Thoracic aorta (tissue), 2 donors: ENCODE data around the gene CRYL1. TPM values are rescaled to one million over a fixed set of nuclear protein-coding genes. Genes with fewer than 3 reads are reported as not detected.

Experiments
- ATAC-seq: fragments of 150-250 bp; one replicate; pipeline ENCODE4 v1.8.0; 2017; ENCODE audit warnings: low read depth; ENCODE audit not compliant: insufficient number of reproducible peaks, low FRiP score
- DNase-seq: peaks from one replicate; pipeline ENCODE4 v3.0.0-alpha.2; 2020; ENCODE audit warnings: low spot score
- H3K27ac ChIP-seq, 2 donors: fragments of 200-600 bp; sonication (generic); 1 replicate in 1 of 2; 2 replicates in 1 of 2; pipeline ENCODE4 v1.5.1; 2016; ENCODE audit warnings: mild to moderate bottlenecking in 2 of 2, moderate library complexity in 2 of 2
- H3K27me3 ChIP-seq: fragments of 200-600 bp; sonication (generic); replicated peaks from 2 replicates; pipeline ENCODE4 v1.6.0; 2016; ENCODE audit warnings: mild to moderate bottlenecking; ENCODE audit not compliant: insufficient read depth
- H3K36me3 ChIP-seq: fragments of 200-600 bp; sonication (generic); one replicate; pipeline ENCODE4 v1.5.1; 2016
- H3K4me1 ChIP-seq, 2 donors: fragments of 200-600 bp; sonication (generic); 1 replicate in 1 of 2; 2 replicates in 1 of 2; pipeline versions ENCODE4 v1.5.1 to v1.6.0; 2016; ENCODE audit warnings: low read depth in 2 of 2, mild to moderate bottlenecking in 1 of 2; ENCODE audit not compliant: control insufficient read depth in 1 of 2
- H3K4me3 ChIP-seq: fragments of 200-600 bp; sonication (generic); 2 replicates; pipeline ENCODE4 v1.5.1; 2016; ENCODE audit warnings: mild to moderate bottlenecking
- H3K9me3 ChIP-seq: fragments of 200-600 bp; sonication (generic); 2 replicates; pipeline ENCODE4 v1.5.1; 2016
- total RNA-seq, 2 donors: library from RNA; depleted of rRNA; stranded (reverse); fragments of >200 nt; gene quantifications; one replicate each; pipeline versions ENCODE4 v1.1.0 to v1.2.3, GENCODE V29; 2016
- TF ChIP-seq, protein P1 (sequence below): fragments of 200-600 bp; sonication (generic); IDR thresholded peaks from one replicate; pipeline ENCODE4 v1.5.1; 2019; ENCODE audit warnings: antibody characterized with exemption

CRYL1 gene
- total RNA-seq, 2 donors from 2014 or later = 38.9 to 57.4 TPM

DNA sequence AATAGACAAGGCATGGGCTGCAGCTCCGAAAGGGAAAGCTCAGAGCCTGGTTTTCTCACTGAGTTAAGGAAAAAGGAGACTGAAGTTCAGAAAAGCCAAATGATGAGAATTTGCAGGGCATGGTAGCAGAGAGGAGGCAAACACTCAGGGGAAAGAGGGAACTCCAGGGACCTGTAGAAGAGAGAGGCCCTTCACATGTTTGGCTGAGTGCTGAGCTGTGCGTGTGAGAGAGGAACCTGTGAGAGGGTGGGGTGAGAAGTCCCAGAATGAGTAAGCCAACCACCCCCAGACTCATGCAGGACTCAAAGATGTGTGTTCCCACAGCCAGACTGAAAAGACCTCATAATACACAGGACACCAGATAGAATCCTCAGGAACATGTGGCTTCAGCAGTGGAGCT is 2.8 kb upstream of the CRYL1 start:
- Histone ChIP-seq H3K27ac (no peak overlapping the region), H3K36me3 (no peaks in the 10 kb centered on the region), H3K4me1 (peaks cover 11% of the 10 kb centered on the region in 2 donors), H3K27me3 (no peaks in the 10 kb centered on the region), H3K4me3 (no peak overlapping the region), H3K9me3 (no peaks in the 10 kb centered on the region)
- no peak for ATAC-seq
- TF ChIP-seq, protein P1, sequence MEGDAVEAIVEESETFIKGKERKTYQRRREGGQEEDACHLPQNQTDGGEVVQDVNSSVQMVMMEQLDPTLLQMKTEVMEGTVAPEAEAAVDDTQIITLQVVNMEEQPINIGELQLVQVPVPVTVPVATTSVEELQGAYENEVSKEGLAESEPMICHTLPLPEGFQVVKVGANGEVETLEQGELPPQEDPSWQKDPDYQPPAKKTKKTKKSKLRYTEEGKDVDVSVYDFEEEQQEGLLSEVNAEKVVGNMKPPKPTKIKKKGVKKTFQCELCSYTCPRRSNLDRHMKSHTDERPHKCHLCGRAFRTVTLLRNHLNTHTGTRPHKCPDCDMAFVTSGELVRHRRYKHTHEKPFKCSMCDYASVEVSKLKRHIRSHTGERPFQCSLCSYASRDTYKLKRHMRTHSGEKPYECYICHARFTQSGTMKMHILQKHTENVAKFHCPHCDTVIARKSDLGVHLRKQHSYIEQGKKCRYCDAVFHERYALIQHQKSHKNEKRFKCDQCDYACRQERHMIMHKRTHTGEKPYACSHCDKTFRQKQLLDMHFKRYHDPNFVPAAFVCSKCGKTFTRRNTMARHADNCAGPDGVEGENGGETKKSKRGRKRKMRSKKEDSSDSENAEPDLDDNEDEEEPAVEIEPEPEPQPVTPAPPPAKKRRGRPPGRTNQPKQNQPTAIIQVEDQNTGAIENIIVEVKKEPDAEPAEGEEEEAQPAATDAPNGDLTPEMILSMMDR = no peak
- no peak for DNase-seq

DNA sequence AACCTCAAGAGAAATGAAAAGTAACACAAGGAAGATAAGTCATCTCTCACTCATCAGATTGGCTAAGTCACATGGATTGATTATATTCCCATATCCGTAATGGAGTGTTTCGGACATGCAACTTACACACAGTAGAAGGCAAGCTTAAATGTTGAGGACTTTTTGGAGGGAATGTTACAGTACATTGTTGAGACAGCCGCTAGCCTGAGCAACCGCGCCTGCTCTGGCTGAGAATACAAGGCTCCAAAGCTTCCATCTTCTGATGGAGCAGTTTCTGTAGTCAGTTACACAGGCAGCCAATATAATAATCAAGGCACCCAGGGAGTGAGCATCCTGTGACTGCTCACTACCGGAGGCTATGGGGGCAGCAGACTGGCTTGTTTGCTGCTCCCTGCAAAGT is 1.0 kb upstream of the CRYL1 start:
- H3K9me3 ChIP-seq = no peaks in the 10 kb centered on the region
- DNase-seq (no peak), ATAC-seq (no peak)
- H3K4me3 ChIP-seq = peak overlapping the region; percentile 99
- peak overlapping the region in 1 of 2 donors; percentile 73 for H3K27ac ChIP-seq
- TF ChIP-seq, protein P1 = no peak
- H3K36me3 ChIP-seq = no peaks in the 10 kb centered on the region
- no peaks in the 10 kb centered on the region for H3K27me3 ChIP-seq
- H3K4me1 ChIP-seq = peaks cover 11% of the 10 kb centered on the region in 2 donors

DNA sequence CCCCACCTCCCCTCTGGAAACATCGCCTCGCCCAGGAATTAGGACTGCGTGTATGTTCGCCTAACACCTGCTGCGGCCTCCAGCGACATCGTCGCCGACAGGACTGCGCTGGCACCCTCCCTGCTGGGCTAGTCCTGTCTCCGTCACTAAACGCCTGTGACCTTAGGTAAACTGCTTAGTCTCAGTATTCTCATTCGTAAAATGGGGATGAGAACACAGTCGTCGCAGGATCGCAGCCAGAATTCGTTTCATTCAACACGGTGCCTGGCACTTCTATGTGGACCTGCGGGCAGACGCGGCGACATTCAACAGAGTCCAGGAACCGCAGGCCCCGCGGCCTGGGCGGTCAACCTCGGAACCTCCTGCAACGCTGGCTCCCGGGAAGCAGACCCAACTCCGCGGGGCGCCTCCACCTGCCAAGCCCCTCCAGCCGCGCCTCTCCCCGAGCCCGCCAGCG is 485 bp downstream of the CRYL1 start:
- H3K36me3 ChIP-seq = no peaks in the 10 kb centered on the region
- peak overlapping the region; percentile 59 to 73 for H3K27ac ChIP-seq
- TF ChIP-seq, protein P1 = no peak
- H3K4me3 ChIP-seq = peak overlapping the region; percentile 99
- DNase-seq = no peak
- peak; percentile 23 for ATAC-seq
- H3K9me3 ChIP-seq = no peaks in the 10 kb centered on the region
- peaks cover 11% of the 10 kb centered on the region in 2 donors for H3K4me1 ChIP-seq
- no peaks in the 10 kb centered on the region for H3K27me3 ChIP-seq

DNA sequence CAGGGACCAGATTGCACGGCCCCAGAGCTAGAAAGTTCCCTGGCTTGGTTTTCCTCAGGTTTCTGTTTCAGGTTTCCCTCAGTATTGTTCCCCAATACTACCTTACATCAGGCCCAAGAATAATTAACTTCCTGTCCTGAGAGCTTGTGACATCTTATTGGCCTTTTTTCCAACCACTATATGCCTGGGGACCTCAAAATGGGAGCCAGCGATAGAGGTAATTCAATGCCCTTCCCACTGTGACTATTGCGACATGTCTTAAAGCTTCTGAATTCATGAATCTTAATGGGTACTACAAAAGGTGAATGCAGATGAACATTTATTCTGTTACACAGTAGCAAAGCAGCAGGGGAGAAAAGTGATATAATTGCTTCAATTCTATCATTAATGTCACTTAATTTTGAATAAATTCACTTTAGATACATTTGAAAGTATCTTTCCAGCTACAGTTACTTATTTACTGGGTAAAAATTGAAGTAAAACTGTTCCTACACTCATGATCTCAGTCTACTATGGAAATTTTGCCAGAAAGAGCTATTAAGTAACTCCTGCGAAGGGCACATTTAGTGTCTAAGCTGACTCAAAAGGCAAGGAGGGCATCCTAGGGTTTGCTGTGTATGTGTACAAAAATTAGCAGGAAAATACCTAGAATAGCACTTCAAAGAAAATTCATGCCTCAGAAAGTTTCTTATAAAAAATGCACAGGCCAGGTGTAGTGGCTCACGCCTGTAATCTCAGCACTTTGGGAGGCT is 4.1 kb downstream of the CRYL1 start:
- Histone ChIP-seq H3K4me3 (no peak overlapping the region), H3K9me3 (no peaks in the 10 kb centered on the region), H3K27ac (no peak overlapping the region), H3K27me3 (no peaks in the 10 kb centered on the region), H3K36me3 (no peaks in the 10 kb centered on the region), H3K4me1 (peaks cover 7 to 17% of the 10 kb centered on the region in 2 donors)
- DNase-seq (no peak), ATAC-seq (no peak)
- TF ChIP-seq, protein P1 = no peak

DNA sequence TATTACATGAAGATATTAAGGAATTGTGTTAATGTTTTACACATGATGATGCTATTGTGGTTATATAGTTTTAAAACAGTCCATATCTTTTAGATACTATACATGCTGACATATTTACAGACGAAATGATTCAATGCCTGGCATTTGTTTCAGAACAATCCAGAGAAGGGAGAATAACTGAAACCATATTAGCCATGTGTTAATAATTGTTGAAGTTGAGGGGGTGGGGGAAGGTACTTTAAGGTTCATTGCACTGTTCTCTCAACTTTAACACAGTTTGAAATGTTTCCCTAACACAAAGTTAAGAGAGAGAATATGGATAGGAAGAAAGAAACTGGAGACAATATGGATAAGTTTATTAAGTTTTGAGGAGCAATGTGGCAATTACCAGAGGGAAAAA is 5.8 kb downstream of the CRYL1 start:
- Histone ChIP-seq H3K4me1 (peaks cover 4 to 17% of the 10 kb centered on the region in 2 donors), H3K27me3 (no peaks in the 10 kb centered on the region), H3K27ac (no peak overlapping the region), H3K9me3 (no peaks in the 10 kb centered on the region), H3K4me3 (no peak overlapping the region), H3K36me3 (no peaks in the 10 kb centered on the region)
- TF ChIP-seq, protein P1 = no peak
- no peak for DNase-seq
- no peak for ATAC-seq
